Measurements from ENCODE around the gene TDRD9.

- TF ChIP-seq CTCF (IDR thresholded peaks at IDR 0.05) (no peak), POLR2A (IDR thresholded peaks at IDR 0.05) (no peak), POLR2AphosphoS5 (IDR thresholded peaks at IDR 0.05) (no peak), EP300 (IDR thresholded peaks at IDR 0.05) (no peak)
Measured at GRCh38 chr14:103995876-103996275, 67.6 kb downstream of the TDRD9 start.
